K562 (cell line): Measurements from ENCODE around the gene CMIP. TPM values are rescaled to one million over a fixed set of nuclear protein-coding genes. Genes with fewer than 3 reads are reported as not detected.
A peak's percentile ranks its signal among the peaks of the same experiment; 100 is the strongest.

Source experiments
- ATAC-seq: fragments of 200-7000 bp; cut with Tn5 transposase; 3 replicates; pipeline ENCODE4 v1.9.1; 2020; ENCODE audit warnings: moderate library complexity
- BruUV-seq: library from RNA; stranded (reverse); fragments of 400-500 nt; replicated peaks from 2 replicates; lab custom pipeline; 2021; lab: Mats Ljungman, UMichigan
- CTCF ChIA-PET: fragments of 300-600 bp; formaldehyde crosslinking; extraction: SDS; loops from one replicate; lab custom pipeline; 2021; ENCODE audit warnings: low intra/inter-chr PET ratio; lab: Yijun Ruan, JAX
- POLR2A ChIA-PET: fragments of 300-600, 350-650 bp; sonication (Branson Sonifier 250); formaldehyde crosslinking; extraction: SDS; loops from one replicate; lab custom pipeline; 2021; ENCODE audit warnings: antibody characterized with exemption, inconsistent platforms; lab: Yijun Ruan, JAX
- DNase-seq, 4 experiments: peaks; one replicate each; pipeline versions ENCODE4 v3.0.0 to v3.0.0-alpha.2; 2011 to 2018; ENCODE audit warnings: low spot score in 3 of 4, mixed read lengths in 3 of 4; ENCODE audit errors: extremely low read depth in 1 of 4
- FAIRE-seq: peaks from 2 replicates; lab custom pipeline; 2011; peaks lifted over from hg19 to GRCh38; lab: Jason Lieb, UNC
- H2AFZ ChIP-seq: 2 replicates; pipeline ENCODE4 v1.6.0; 2011; ENCODE audit warnings: low read depth, low read length, control low read depth, inconsistent platforms
- H3K27ac ChIP-seq: fragments of 200-600 bp; 3 replicates; pipeline ENCODE4 v1.8.0; 2011; ENCODE audit warnings: low read depth, mild to moderate bottlenecking, control low read depth, inconsistent platforms, low read length, moderate library complexity, mixed read lengths; ENCODE audit errors: extremely low read depth
- H3K27me3 ChIP-seq, 2 experiments: fragments of 300-600 bp in 1 of 2; 2 replicates in 1 of 2; 3 replicates in 1 of 2; pipeline versions ENCODE4 v1.6.0 to v1.8.0; 2011; ENCODE audit warnings: inconsistent platforms in 2 of 2, low read length in 2 of 2, mild to moderate bottlenecking in 1 of 2, mixed read lengths in 1 of 2, moderate library complexity in 1 of 2; ENCODE audit not compliant: control insufficient read depth in 2 of 2, insufficient read depth in 2 of 2
- H3K36me3 ChIP-seq: fragments of 300-600 bp; 3 replicates; pipeline ENCODE4 v1.8.0; 2011; ENCODE audit warnings: mild to moderate bottlenecking, low read length, inconsistent platforms; ENCODE audit not compliant: control insufficient read depth, insufficient read depth
- H3K4me1 ChIP-seq, 2 experiments: fragments of 200-600 bp in 1 of 2; replicated peaks in 1 of 2; 2 replicates in 1 of 2; 3 replicates in 1 of 2; pipeline versions ENCODE4 v1.5.1 to v1.8.0; 2011; ENCODE audit warnings: inconsistent platforms in 2 of 2, low read length in 2 of 2, mild to moderate bottlenecking in 1 of 2, mixed read lengths in 1 of 2, moderate library complexity in 1 of 2; ENCODE audit not compliant: control insufficient read depth in 2 of 2, insufficient read depth in 2 of 2
- H3K4me2 ChIP-seq: 2 replicates; pipeline ENCODE4 v1.6.1; 2011; ENCODE audit warnings: low read length, control low read depth, inconsistent platforms, mixed read lengths; ENCODE audit not compliant: insufficient read depth
- H3K4me3 ChIP-seq: fragments of 200-600 bp; sonication (generic), shearing (Covaris generic); 2 replicates; pipeline ENCODE4 v1.5.1; 2016; ENCODE audit warnings: control low read depth, inconsistent platforms
- H3K79me2 ChIP-seq: fragments of 200-600 bp; 3 replicates; pipeline ENCODE4 v1.8.0; 2011; ENCODE audit warnings: low read length, inconsistent platforms; ENCODE audit not compliant: control insufficient read depth, insufficient read depth
- H3K9ac ChIP-seq, 2 experiments: 2 replicates each; pipeline versions ENCODE4 v1.6.0 to v1.6.1; 2011; ENCODE audit warnings: low read depth in 2 of 2, low read length in 2 of 2, control low read depth in 1 of 2, inconsistent platforms in 1 of 2, mild to moderate bottlenecking in 1 of 2, mixed read lengths in 1 of 2; ENCODE audit not compliant: insufficient read depth in 1 of 2
- H3K9me1 ChIP-seq: one replicate; pipeline ENCODE4 v1.6.0; 2011; ENCODE audit warnings: inconsistent platforms, mild to moderate bottlenecking, low read length, moderate library complexity; ENCODE audit not compliant: control insufficient read depth, insufficient read depth
- H3K9me3 ChIP-seq: replicated peaks from 2 replicates; pipeline ENCODE4 v1.5.1; 2011; ENCODE audit warnings: low read depth, low read length, inconsistent platforms; ENCODE audit not compliant: control insufficient read depth, insufficient read depth
- H4K20me1 ChIP-seq: replicated peaks from 2 replicates; pipeline ENCODE4 v1.6.1; 2011; ENCODE audit warnings: low read length, inconsistent platforms, mixed read lengths; ENCODE audit not compliant: control insufficient read depth, insufficient read depth
- CEBPG ChIP-seq, 3 experiments: fragments of 200-800 bp in 1 of 3; sonication (Bioruptor generic) in 1 of 3; sonication (generic) in 1 of 3; formaldehyde crosslinking in 1 of 3; IDR thresholded peaks in 2 of 3; conservative IDR thresholded peaks in 1 of 3; 2 replicates each; pipeline versions ENCODE4 v1.6.1 to v1.8.0; 2016 to 2022; ENCODE audit warnings: missing compliant biosample characterization in 2 of 3, missing genetic modification characterization in 2 of 3, mild to moderate bottlenecking in 1 of 3, missing genetic modification reagents in 1 of 3
- PRPF4 ChIP-seq: fragments of 200-400 bp; formaldehyde crosslinking; IDR thresholded peaks from one replicate; pipeline ENCODE4 v1.6.1; 2017; ENCODE audit warnings: low read length, low read depth, mild to moderate bottlenecking; ENCODE audit not compliant: insufficient read depth, poor library complexity, severe bottlenecking
- WGBS: fragments of 100-300 bp; shearing (Covaris generic); methylation state at CpG from one replicate; pipeline ENCODE4 v1.1.6; 2016; ENCODE audit warnings: low coverage, mixed read lengths; ENCODE audit not compliant: insufficient coverage; ENCODE audit errors: missing lambda C conversion rate; 5-methylcytosine and 5-hydroxymethylcytosine counted together
- in situ Hi-C: fragments of 300-500 bp; cut with MboI; formaldehyde crosslinking; loops from 4 replicates; pipeline ENCODE4 v1.15.0; 2018; ENCODE audit warnings: inconsistent platforms, mixed read lengths
- intact Hi-C: fragments of 100-400 bp; cut with micrococcal nuclease; formaldehyde crosslinking; loops from 2 replicates; pipeline ENCODE4 v1.14.2; 2022
- polyA plus RNA-seq, 8 experiments: library from polyadenylated mRNA; depleted of rRNA in 4 of 8; stranded (reverse) in 5 of 8; unstranded in 3 of 8; fragments of >200 nt; fragmentation: Nextera tagmentation in 2 of 8; fragmentation: Illumina TruSeq in 1 of 8; extraction: Ambion mirVana in 2 of 8; extraction: Trizol in 1 of 8; gene quantifications; 2 replicates each; pipeline versions ENCODE4 v1.2.1 to v1.2.3, GENCODE V29; 2011 to 2014; ENCODE audit warnings: inconsistent platforms in 1 of 8, missing spikeins in 1 of 8
- total RNA-seq, 7 experiments: library from RNA; depleted of rRNA in 6 of 7; stranded (reverse); fragments of >200 nt in 6 of 7; fragmentation: Illumina TruSeq in 2 of 7; extraction: Trizol in 2 of 7; gene quantifications; 2 replicates each; pipeline versions ENCODE4 v1.2.1 to v1.2.3, GENCODE V29; 2011 to 2021; ENCODE audit warnings: low replicate concordance in 1 of 7

The CMIP gene
- total and polyA plus RNA-seq, 9 of the 15 experiments (the other 6 are each of a cell fraction or from before 2014, with no cell fraction given): 0.94 to 82.5 (median 10.3) TPM

- 76% methylated on average over 22 of the region's 22 CpGs for WGBS
- no peak overlapping the region for H3K27ac ChIP-seq
- ATAC-seq (peak; percentile 16; the same call in 2 of the 3 replicates), DNase-seq (no peak), FAIRE-seq (no peak)
- H3K4me1 ChIP-seq: peaks cover 0 to 15% of the 10 kb centered on the region in 2 experiments; a peak in 3 of 5 replicates
- peaks cover 9% of the 10 kb centered on the region for H3K9me1 ChIP-seq
- H3K4me2 ChIP-seq: no peak overlapping the region
- H4K20me1 ChIP-seq: peaks cover 29% of the 10 kb centered on the region
- 0 out of 2 replicates have a peak, but pooled peaks have one; percentile 21 for TF ChIP-seq CEBPG (CRISPR knock-in tag; IDR thresholded peaks at IDR 0.05)
- no peak for TF ChIP-seq CEBPG (tag; conservative IDR thresholded peaks at IDR 0.05 in 1 of 2, IDR thresholded peaks at IDR 0.05 in 1 of 2)
- TF ChIP-seq PRPF4: no peak
- peak overlapping the region in 1 of 2 experiments; percentile 63; a peak in 2 of 4 replicates for H3K9ac ChIP-seq
- peaks cover 88% of the 10 kb centered on the region for H3K79me2 ChIP-seq
- in situ Hi-C loops (no loop called here), intact Hi-C loops (no loop called here)
- H3K4me3 ChIP-seq: no peak overlapping the region
- H3K36me3 ChIP-seq: no peaks in the 10 kb centered on the region
- ChIA-PET POLR2A (interaction anchor here (0.7 to 0.9 kb wide), 2 partner anchors 24 to 229 kb away, joined by 3 read pairs; no protein-coding TSS in a partner anchor), CTCF (no interaction called here)
- no peaks in the 10 kb centered on the region for H3K27me3 ChIP-seq
- BruUV-seq: no TSS peak
- H3K9me3 ChIP-seq: no peaks in the 10 kb centered on the region
- H2AFZ ChIP-seq: no peak overlapping the region
Measured at GRCh38 chr16:81542609-81543570, 98.3 kb downstream of the CMIP start.
